Fibroblast of pulmonary artery (primary cell): Measurements from ENCODE around the gene PROX1.
"Not testable (repeated sequence)": the region's sequence is repeated elsewhere in the genome, so short reads cannot be mapped to it uniquely, and the experiment has no call there.

Source experiments
- DNase-seq: peaks from one replicate; pipeline ENCODE4 v3.0.0-alpha.2; 2010; ENCODE audit warnings: low read depth
- H3K4me3 ChIP-seq: replicated peaks from 2 replicates; pipeline ENCODE4 v1.5.1; 2011; ENCODE audit warnings: low read depth, mild to moderate bottlenecking, control low read depth, low read length, moderate library complexity
- TF ChIP-seq, protein P1 (sequence below): IDR thresholded peaks from 2 replicates; pipeline ENCODE4 v1.5.1; 2011; ENCODE audit warnings: mild to moderate bottlenecking, control low read depth, low read length, inconsistent platforms; ENCODE audit errors: missing control alignments

PROX1 gene

DNA sequence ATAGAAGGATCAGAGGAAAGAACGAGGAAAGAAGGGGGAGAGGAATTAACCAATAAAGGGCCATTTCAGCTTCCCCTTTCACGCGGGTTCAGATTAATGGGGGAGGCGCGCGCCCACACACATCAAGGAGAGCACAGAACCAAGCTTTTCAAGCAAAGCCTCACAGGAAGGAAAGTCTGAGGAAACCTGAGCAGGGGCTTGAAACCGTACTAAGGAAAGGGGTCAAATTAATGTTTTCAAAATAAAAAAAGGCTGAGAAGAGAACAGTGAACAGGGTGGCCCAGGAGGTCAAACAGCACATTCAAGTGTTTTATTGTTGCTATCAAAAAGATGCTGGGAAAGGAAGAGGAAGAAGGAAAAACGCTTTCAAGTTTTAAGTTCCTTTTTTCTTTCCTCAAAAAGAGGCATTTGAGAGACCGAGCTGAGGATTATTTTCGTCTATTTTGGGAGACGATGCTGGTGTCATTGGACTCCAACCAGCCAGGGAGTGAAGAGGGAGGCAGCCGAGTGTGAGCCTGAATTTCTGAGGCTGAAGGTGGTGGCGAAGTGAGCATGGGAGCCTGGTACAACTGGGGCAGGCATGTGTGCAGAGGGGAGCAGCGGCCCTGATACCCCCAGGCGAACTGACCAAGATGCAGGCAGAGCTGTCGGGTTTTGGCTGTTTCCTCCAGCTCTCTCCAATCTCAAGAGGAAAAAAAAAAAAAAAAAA is 88.4 kb downstream of the PROX1 start:
- TF ChIP-seq, protein P1, sequence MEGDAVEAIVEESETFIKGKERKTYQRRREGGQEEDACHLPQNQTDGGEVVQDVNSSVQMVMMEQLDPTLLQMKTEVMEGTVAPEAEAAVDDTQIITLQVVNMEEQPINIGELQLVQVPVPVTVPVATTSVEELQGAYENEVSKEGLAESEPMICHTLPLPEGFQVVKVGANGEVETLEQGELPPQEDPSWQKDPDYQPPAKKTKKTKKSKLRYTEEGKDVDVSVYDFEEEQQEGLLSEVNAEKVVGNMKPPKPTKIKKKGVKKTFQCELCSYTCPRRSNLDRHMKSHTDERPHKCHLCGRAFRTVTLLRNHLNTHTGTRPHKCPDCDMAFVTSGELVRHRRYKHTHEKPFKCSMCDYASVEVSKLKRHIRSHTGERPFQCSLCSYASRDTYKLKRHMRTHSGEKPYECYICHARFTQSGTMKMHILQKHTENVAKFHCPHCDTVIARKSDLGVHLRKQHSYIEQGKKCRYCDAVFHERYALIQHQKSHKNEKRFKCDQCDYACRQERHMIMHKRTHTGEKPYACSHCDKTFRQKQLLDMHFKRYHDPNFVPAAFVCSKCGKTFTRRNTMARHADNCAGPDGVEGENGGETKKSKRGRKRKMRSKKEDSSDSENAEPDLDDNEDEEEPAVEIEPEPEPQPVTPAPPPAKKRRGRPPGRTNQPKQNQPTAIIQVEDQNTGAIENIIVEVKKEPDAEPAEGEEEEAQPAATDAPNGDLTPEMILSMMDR, result no peak
- DNase-seq, result no peak
- no peak overlapping the region for H3K4me3 ChIP-seq

DNA sequence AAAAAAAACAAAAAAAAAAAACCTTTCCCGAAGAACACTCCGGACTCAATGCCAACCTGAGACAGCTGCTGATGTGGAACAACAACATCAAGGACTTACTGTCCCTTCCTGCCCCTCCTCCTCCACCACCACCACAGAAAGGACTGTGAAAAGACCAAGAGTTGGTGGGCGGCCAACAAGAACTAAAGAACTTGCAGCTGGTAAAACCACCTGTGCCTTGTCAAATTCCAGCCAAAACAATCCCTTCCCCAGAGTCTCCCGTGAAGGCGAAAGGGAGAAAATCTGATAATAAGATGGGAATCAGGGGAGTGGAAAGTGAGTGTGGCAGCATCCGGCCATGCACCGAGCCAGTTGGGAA is 88.9 kb downstream of the PROX1 start:
- TF ChIP-seq, protein P1, result no peak
- no peak for DNase-seq
- no peak overlapping the region for H3K4me3 ChIP-seq

DNA sequence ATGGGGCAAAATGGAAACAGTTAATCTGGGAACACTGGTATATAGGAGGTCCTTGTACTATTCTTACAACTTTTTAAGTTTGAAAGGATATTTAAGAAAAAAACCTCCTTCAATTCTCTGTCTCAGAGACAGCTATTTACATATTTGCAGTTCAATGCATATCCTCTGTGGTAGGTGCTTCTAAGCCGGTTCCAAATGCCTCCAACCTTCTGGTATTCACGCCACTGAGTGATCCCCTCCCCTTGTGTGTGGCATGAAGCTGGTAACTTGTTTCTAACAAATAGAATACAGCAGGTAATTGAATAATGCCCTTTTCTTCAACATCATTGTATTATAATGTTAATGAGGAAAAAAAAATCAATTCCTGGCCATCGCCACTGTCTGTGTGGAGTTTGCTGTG is 91.2 kb downstream of the PROX1 start:
- DNase-seq, result no peak
- TF ChIP-seq, protein P1, result no peak
- H3K4me3 ChIP-seq, result no peak overlapping the region

DNA sequence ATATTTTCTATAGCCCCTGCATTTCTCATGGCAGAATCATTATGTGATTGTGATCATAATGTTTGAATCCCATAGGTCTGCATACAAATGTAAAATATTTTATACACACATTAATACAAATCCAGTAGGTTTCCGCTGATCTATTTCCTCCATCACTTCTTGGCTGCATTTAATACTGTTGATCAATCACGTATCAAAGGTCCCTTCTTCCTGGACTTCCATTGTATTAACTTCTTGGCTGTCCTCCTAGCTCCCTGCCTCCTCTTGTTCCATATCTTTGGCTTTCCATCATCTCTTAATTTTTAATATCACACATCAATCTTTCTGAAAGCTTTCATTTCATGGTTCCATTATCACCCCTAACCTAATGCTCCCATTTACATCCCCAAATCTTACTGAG is 97.6 kb downstream of the PROX1 start:
- DNase-seq, result no peak
- H3K4me3 ChIP-seq, result no peak overlapping the region
- TF ChIP-seq, protein P1, result no peak

DNA sequence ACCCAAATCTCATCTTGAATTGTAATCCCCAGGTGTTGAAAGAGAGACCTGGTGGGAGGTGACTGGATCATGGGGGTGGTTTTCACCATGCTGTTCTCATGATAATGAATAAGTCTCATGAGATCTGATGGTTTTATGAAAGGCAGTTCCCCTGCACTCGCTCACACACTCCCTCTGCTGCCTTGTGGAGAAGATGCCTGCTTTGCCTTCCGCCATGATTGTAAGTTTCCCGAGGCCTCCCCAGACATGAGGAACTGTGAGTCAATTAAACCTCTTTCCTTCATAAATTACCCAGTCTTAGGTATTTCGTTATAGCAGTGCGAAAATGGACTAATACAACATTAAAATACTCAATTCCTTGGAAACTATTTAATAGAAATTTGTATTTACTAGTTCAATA is 99.2 kb downstream of the PROX1 start:
- no peak overlapping the region for H3K4me3 ChIP-seq
- no peak for DNase-seq
- TF ChIP-seq, protein P1, result no peak

DNA sequence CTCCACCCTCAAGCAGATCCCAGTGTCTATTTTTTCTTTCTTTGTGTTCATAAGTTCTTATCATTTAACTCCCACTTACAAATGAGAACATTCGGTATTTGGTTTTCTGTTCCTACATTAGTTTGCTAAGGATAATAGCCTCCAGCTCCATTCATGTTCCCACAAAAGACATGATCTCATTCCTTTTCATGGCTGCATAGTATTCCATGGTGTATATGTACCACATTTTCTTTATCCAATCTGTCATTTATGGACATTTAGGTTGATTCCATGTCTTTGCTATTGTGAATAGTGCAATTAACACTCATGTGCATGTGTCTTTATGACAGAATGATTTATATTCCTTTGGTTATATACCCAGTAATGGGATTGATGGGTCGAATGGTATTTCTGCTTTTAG is 101.2 kb downstream of the PROX1 start:
- DNase-seq, H3K4me3 ChIP-seq: not testable (repeated sequence)
